Activated naive CD8-positive, alpha-beta T cell treated with anti-CD3 and anti-CD28 coated beads for 36 hours (primary cell): ENCODE measurements around the gene ZNF827. TPM values are rescaled to one million over a fixed set of nuclear protein-coding genes. Genes with fewer than 3 reads are reported as not detected.
A peak's percentile ranks its signal among the peaks of the same experiment; 100 is the strongest.

Source experiments
- DNase-seq: peaks from one replicate; pipeline ENCODE4 v3.0.0; 2021
- H3K27ac Mint-ChIP-seq: one replicate; pipeline ENCODE4 v1.8.0; 2022; ENCODE audit warnings: mild to moderate bottlenecking, moderate library complexity, mixed read lengths
- H3K27me3 Mint-ChIP-seq: one replicate; pipeline ENCODE4 v1.8.0; 2022; ENCODE audit warnings: mild to moderate bottlenecking, mixed read lengths
- H3K36me3 Mint-ChIP-seq: one replicate; pipeline ENCODE4 v1.8.0; 2021; ENCODE audit warnings: mild to moderate bottlenecking, mixed read lengths
- H3K4me1 Mint-ChIP-seq: one replicate; pipeline ENCODE4 v1.8.0; 2021; ENCODE audit warnings: mixed read lengths
- H3K4me3 Mint-ChIP-seq: one replicate; pipeline ENCODE4 v1.8.0; 2022; ENCODE audit warnings: mild to moderate bottlenecking, moderate library complexity, mixed read lengths
- H3K9me3 Mint-ChIP-seq: one replicate; pipeline ENCODE4 v1.8.0; 2022; ENCODE audit warnings: mixed read lengths
- total RNA-seq, 2 experiments: library from RNA; stranded (reverse); gene quantifications; one replicate each; pipeline ENCODE4 v1.2.3, GENCODE V29; 2021

Gene ZNF827
- total RNA-seq, 2 experiments from 2014 or later: 22.8 to 23.0 TPM

DNA sequence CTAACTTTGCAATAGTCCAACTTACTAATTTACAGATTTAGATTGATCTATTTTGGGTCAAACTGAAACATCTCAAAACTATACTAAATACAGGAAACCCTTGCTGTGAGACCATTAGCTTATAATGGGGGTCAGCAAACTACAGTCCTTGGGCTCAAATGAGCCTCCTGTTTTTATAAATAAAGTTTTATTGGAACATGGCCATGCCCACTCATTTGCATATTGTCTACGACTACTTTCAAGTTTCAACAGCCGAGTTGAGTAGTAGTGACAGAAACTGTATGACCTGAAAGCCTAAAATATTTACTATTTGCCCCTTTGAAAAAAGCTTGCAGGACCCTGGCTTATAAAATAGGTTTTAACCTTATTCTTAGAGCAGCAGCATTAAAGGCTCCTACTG, 166.3 kb downstream of the ZNF827 start:
- Mint-ChIP-seq H3K4me1 (peaks cover 12% of the 10 kb centered on the region), H3K27ac (no peak overlapping the region), H3K27me3 (no peaks in the 10 kb centered on the region), H3K9me3 (peaks cover 4% of the 10 kb centered on the region), H3K4me3 (no peak overlapping the region), H3K36me3 (peaks cover 48% of the 10 kb centered on the region)
- no peak for DNase-seq

DNA sequence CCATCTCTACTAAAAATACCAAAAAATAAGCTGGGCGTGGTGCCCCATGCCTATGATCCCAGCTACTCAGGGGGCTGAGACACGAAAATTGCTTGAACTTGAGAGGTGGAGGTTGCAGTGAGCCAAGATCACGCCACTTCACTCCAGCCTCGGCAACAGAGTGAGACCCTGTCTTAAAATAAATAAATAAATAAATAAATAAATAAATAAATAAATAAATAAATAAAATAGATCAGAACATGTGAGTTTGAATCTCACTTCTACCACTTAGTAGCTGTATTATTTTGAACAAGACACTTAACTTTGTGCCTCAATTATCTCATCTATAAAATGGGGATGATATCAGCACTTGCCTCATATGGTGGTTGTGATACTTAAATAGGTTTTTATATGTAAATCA, 168.5 kb downstream of the ZNF827 start:
- Mint-ChIP-seq H3K4me3 (no peak overlapping the region), H3K27ac (no peak overlapping the region), H3K27me3 (no peaks in the 10 kb centered on the region), H3K36me3 (peaks cover 61% of the 10 kb centered on the region), H3K4me1 (peaks cover 23% of the 10 kb centered on the region), H3K9me3 (peaks cover 8% of the 10 kb centered on the region)
- no peak for DNase-seq

DNA sequence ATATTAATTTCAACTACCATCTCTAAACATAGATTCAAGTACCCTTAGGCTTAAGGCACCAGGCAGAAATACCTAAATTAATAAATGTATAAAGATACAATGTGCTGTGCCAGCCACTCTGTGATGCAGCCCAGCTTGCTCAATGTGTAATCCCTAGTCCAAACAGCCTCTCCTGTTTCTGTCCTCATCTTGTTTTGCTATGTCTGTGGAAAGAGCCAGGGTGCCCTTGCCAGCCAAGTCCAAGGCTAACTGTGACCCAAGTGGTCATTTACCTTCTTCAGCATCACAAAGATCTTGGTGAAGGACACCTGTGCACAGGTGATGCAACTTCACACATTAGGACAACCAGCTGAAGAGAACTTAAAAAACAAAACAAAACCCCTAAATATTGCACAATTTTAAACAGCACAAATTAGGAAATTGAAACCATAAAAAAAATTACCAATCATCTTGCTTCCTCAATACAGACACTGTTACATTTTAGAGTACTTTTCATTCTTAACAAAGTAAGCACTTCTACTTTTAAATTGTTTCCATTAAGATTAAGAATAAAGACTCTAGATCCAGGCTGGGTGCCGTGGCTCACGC, 169.1 kb downstream of the ZNF827 start:
- no peak for DNase-seq
- no peaks in the 10 kb centered on the region for H3K27me3 Mint-ChIP-seq
- H3K4me3 Mint-ChIP-seq: no peak overlapping the region
- no peak overlapping the region for H3K27ac Mint-ChIP-seq
- H3K36me3 Mint-ChIP-seq: peaks cover 67% of the 10 kb centered on the region
- H3K9me3 Mint-ChIP-seq: peaks cover 8% of the 10 kb centered on the region
- H3K4me1 Mint-ChIP-seq: peaks cover 23% of the 10 kb centered on the region

DNA sequence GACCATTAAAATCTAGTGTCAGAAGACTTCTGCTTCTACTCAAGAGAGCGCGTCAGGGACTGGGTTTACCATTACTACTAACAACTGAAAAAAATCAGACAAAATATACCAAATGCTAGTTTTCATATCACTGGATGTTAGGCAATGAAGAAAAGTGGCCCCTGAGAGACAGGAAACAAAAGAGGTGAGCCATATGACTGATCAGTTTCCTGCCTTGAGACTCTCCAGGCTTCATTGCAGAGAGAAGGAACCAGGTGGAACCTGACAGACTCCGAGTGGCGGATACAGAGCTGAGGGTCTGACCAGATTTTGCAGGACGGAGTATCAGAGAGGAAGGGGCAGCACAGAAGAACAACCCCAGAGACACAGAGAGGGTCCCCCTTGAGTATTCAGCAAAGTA, 172.3 kb downstream of the ZNF827 start:
- no peaks in the 10 kb centered on the region for H3K27me3 Mint-ChIP-seq
- peaks cover 14% of the 10 kb centered on the region for H3K4me1 Mint-ChIP-seq
- peaks cover 8% of the 10 kb centered on the region for H3K9me3 Mint-ChIP-seq
- H3K36me3 Mint-ChIP-seq: peaks cover 65% of the 10 kb centered on the region
- peak overlapping the region; percentile 39 for H3K27ac Mint-ChIP-seq
- no peak for DNase-seq
- no peak overlapping the region for H3K4me3 Mint-ChIP-seq

DNA sequence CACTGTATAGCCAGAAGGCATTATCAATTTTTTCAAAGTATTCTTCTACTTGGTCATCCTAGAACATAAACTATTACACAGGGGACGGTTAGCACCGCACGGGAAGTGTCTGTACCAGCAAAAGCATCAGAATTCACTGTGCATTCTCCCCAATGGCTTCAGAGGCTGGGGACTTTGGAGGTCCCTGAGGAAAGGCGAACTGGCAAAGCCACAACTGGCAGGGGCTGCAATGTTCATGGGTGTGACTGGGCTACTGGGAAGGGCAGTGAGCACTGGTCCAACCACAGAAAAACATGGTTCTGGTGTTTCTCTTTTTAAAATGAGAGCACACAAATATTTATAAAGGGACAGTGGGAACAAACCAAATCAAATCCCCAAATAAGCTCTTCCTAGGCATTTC, 175.2 kb downstream of the ZNF827 start:
- no peak overlapping the region for H3K27ac Mint-ChIP-seq
- H3K4me3 Mint-ChIP-seq: no peak overlapping the region
- H3K4me1 Mint-ChIP-seq: peaks cover 27% of the 10 kb centered on the region
- peaks cover 78% of the 10 kb centered on the region for H3K36me3 Mint-ChIP-seq
- peaks cover 8% of the 10 kb centered on the region for H3K9me3 Mint-ChIP-seq
- no peak for DNase-seq
- H3K27me3 Mint-ChIP-seq: no peaks in the 10 kb centered on the region

DNA sequence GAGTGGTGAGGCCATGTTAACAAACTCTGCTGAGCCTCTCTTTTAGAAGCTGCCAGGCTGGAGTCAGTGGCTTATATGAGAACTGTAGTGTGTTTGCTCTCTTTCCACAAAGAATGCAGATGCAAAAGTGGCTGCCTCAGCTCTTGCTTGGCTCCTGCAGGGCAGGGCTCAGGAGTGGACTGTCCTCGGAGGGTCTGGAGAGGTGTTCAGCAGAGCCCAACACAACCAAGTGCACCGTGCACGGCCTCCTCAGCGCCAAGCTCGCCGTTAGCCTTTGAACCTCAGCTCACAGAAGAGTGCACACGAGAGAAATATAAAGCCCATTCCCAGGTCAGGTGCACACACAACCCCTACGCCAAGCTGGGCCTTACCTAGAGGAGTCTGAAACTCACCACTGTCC, 175.9 kb downstream of the ZNF827 start:
- Mint-ChIP-seq H3K36me3 (peaks cover 79% of the 10 kb centered on the region), H3K27ac (no peak overlapping the region)

DNA sequence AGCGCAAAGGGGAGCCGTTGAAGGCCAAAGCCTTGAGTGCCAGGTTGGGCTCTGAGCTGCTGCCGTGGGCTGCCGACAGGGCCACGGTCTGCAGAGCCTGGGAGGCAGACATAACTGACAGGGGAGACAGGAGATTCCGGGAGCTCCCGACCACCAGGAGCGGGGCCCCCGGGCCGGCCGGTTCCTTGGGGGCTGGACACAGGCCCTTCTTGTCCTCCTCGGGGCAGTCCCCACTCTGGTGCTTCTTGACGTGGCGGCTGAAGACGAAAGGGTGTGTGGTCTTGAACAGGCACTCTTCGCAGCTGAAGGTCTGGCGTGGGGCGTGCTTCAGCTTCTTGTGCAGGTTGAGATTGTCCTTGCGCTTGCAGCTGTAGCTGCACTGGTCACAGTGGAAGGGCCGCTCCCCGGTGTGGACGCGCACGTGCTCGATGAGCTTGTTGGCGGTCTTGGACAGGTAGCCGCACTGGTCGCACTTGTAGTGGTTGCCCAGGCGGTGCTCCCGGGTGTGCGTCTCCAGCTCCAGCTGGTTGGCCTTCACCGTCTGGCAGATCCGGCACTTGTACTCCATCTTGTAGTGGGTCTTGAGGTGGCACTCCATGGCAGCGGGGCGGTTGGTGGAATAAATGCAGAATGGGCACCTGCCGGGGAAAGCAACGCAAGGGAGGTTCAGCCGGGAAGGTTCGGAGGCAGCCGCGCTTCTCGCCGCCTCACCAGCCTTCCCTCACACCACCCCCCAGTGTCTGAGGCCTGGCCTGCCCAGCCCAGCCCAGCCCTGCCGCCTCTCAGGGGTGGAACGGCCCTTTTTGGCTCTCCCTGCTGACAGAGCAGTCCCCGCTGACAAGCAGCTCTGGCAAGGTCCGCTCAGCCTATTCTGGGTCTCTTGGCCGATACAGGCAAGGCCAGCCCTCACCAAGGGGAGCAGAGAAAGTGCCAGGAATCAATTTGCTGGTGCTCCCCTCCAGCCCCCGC, 177.4 kb downstream of the ZNF827 start:
- H3K27me3 Mint-ChIP-seq: no peaks in the 10 kb centered on the region
- peaks cover 23% of the 10 kb centered on the region for H3K4me1 Mint-ChIP-seq
- H3K36me3 Mint-ChIP-seq: peaks cover 73% of the 10 kb centered on the region
- H3K27ac Mint-ChIP-seq: no peak overlapping the region
- no peak for DNase-seq
- H3K9me3 Mint-ChIP-seq: no peaks in the 10 kb centered on the region
- no peak overlapping the region for H3K4me3 Mint-ChIP-seq

More for the DNA sequence above, 175.9 kb downstream of the ZNF827 start:
- Mint-ChIP-seq H3K27me3 (no peaks in the 10 kb centered on the region), H3K4me3 (no peak overlapping the region), H3K9me3 (peaks cover 8% of the 10 kb centered on the region), H3K4me1 (peaks cover 27% of the 10 kb centered on the region)
- no peak for DNase-seq

DNA sequence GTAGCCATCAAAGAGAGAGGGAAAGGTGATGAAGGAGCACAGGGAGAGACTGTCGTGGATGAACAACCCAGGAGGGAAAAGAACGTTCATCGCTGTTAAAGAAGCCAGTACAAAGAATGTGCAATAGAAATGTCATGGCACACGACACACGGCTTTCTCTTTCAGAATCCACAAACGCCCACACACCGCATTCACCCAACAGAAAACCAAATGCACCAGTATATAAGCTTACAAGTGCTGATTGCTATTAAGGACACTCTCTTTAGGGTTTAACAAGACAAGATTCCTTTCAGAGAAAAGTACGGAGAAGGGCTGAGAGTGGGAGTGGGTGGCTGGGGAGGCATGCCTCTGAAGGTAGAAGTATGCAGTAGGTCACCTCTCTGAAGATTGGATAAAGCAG, 178.4 kb downstream of the ZNF827 start:
- Mint-ChIP-seq H3K27me3 (no peaks in the 10 kb centered on the region), H3K4me1 (peaks cover 29% of the 10 kb centered on the region), H3K36me3 (peaks cover 64% of the 10 kb centered on the region), H3K9me3 (no peaks in the 10 kb centered on the region), H3K4me3 (no peak overlapping the region), H3K27ac (no peak overlapping the region)
- no peak for DNase-seq

DNA sequence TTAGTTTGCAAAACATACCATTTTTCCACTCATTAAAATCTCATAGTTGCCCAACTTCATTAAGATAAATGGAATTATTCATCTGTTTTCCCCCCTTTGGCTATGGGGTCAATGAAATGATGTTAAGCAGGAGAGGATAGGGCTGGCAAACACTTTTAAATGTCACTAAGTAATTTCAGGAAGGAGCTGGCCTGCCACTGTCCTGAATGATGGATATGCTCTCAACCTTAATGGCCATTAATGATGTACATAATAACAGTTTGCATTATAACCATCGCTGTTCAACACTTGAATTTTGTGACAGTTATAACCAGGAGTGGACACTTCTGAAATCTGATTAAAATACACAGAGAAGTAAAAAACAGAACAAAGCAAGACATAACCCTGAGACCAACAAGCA, 181.4 kb downstream of the ZNF827 start:
- Mint-ChIP-seq H3K4me1 (peaks cover 29% of the 10 kb centered on the region), H3K4me3 (no peak overlapping the region)

DNA sequence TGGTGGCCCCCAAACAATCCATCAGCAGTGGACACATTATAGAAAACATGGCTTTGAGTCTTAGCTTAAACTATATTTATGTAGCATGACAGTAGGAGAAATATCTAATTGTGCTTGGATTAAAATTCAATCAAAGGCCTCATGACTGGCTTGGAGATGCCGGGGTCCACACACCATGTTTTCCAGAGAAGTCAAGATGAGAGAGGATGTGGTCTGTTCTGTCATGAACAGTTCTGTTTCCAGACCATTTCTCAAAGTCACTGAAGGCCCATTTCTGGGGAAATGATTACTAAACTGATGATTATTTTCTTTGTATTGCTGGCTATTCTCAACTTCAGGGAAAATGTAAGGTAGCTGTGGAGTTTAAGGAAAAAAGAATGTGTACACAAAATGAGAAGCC, 182.4 kb downstream of the ZNF827 start:
- Mint-ChIP-seq H3K27ac (peak overlapping the region; percentile 81), H3K36me3 (peaks cover 42% of the 10 kb centered on the region), H3K4me3 (no peak overlapping the region), H3K4me1 (peaks cover 29% of the 10 kb centered on the region), H3K27me3 (no peaks in the 10 kb centered on the region), H3K9me3 (no peaks in the 10 kb centered on the region)
- no peak for DNase-seq

More for the DNA sequence above, 181.4 kb downstream of the ZNF827 start:
- Mint-ChIP-seq H3K27me3 (no peaks in the 10 kb centered on the region), H3K27ac (no peak overlapping the region), H3K9me3 (no peaks in the 10 kb centered on the region), H3K36me3 (peaks cover 45% of the 10 kb centered on the region)
- DNase-seq: no peak

DNA sequence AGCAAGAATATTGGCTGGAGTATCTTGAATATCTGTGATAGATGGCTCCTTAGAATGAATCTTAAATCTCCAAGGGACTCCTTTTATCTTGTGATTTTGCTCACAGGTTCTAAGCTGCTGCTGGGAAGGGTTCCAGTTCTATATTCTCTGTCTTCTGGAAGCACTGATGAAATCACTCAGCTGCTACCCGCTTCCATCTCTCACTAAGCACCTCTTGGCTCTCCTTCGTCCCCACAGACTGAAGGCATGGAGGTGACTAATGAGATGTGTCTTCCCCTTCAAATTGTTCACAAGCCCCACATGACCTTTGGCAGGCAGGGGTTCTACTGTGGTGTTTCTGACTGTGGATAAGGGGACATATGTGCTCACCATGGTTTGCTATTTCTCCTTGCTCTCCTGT, 182.8 kb downstream of the ZNF827 start:
- peaks cover 38% of the 10 kb centered on the region for H3K36me3 Mint-ChIP-seq
- peak overlapping the region; percentile 81 for H3K27ac Mint-ChIP-seq
- H3K4me3 Mint-ChIP-seq: no peak overlapping the region
- H3K9me3 Mint-ChIP-seq: no peaks in the 10 kb centered on the region
- no peaks in the 10 kb centered on the region for H3K27me3 Mint-ChIP-seq
- H3K4me1 Mint-ChIP-seq: peaks cover 29% of the 10 kb centered on the region
- no peak for DNase-seq

DNA sequence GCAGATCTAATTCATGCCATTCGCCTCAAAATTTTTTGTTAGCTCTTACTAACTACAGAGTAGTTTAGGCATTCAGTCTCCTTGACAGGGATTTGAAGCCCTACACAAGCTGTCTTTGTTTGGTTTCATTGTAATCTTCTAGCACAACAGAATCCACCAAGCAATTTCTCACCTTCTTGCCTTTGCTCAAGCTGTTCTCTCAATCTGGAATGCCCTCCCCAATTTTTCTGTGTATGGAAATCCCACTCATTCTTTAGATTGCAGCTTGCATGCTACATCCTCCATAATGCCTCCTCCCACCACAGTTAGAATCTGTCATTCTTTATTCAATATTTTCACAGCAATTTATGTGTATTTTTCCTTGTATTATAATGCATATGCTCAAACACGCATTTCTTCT, 195.0 kb downstream of the ZNF827 start:
- H3K4me1 Mint-ChIP-seq: no peaks in the 10 kb centered on the region
- no peak for DNase-seq
- no peak overlapping the region for H3K27ac Mint-ChIP-seq
- H3K27me3 Mint-ChIP-seq: peaks cover 60% of the 10 kb centered on the region
- peaks cover 9% of the 10 kb centered on the region for H3K9me3 Mint-ChIP-seq
- H3K4me3 Mint-ChIP-seq: no peak overlapping the region
- H3K36me3 Mint-ChIP-seq: no peaks in the 10 kb centered on the region

DNA sequence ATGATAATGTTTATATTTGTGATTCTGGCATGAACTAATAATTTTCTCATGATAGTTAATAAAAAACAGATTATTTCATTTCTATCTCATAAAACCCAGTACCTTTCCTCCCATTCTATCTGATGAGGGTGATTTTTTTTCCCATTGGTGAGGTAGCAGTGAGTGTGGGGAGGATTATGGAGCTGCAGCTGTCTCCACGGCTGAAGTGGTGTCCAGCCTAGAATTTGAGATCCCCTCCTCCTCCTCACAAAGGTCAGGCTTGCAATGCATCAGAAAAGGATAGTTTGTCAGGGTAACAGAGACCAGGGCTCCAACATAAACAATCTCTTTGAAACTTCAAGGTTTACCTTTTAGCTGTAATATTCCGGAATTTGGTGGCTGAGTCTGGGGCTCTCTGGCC, 197.8 kb downstream of the ZNF827 start:
- H3K27me3 Mint-ChIP-seq: peaks cover 35% of the 10 kb centered on the region
- no peak overlapping the region for H3K27ac Mint-ChIP-seq
- H3K9me3 Mint-ChIP-seq: peaks cover 5% of the 10 kb centered on the region
- H3K4me3 Mint-ChIP-seq: no peak overlapping the region
- no peaks in the 10 kb centered on the region for H3K36me3 Mint-ChIP-seq
- H3K4me1 Mint-ChIP-seq: no peaks in the 10 kb centered on the region
- no peak for DNase-seq

DNA sequence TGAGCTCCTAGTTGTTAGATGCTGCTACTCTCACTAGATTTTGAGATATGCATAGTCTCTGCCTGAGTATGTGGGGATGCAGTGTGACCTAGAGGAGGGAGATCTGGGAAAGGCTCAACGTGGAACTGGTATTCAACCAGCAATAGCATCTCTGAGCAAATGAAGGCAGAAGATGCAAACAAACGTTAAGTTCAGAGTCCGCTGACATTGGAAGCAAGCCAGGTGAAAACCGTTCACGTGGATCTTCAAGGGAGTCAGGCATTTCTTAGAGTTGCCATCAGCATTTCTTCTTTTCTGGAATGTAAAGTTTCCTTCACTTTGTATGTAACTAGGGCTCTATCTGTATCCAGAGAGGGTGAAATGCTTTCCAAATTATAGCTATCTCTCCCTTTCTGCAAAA, 198.8 kb downstream of the ZNF827 start:
- H3K9me3 Mint-ChIP-seq: no peaks in the 10 kb centered on the region
- H3K27ac Mint-ChIP-seq: no peak overlapping the region
- H3K4me1 Mint-ChIP-seq: no peaks in the 10 kb centered on the region
- no peak overlapping the region for H3K4me3 Mint-ChIP-seq
- no peak for DNase-seq
- H3K36me3 Mint-ChIP-seq: no peaks in the 10 kb centered on the region
- peaks cover 28% of the 10 kb centered on the region for H3K27me3 Mint-ChIP-seq

DNA sequence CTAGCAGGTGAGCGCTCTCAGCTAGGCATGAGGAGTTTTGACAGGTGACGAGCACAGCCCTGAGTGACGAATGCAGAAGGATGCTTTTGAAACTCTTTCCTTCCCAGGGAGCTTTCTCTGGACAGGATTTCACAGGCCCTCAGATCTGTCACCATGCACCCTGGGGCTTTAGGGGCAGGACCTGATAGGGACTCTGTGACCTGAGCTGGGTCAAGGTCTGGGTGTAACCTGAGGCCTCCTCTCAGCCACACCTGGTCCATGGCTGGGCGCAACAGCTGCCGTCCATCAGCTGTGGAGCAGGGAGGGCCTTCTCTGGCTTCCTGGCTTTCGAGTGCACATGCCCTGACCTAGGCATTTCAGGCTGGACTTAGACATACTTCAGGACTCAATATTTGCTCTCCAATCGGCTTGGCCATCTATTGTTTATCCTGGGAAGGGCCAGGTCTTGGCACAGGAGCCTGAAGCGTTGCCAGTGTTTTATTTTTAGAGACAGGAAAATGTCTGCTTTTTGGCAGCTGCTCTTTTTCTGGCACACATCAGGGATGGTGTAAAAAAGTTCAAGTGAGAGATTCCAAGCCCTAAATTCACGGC, 202.3 kb downstream of the ZNF827 start:
- H3K36me3 Mint-ChIP-seq: no peaks in the 10 kb centered on the region
- DNase-seq: no peak
- H3K9me3 Mint-ChIP-seq: no peaks in the 10 kb centered on the region
- H3K27ac Mint-ChIP-seq: no peak overlapping the region
- no peak overlapping the region for H3K4me3 Mint-ChIP-seq
- H3K27me3 Mint-ChIP-seq: peaks cover 19% of the 10 kb centered on the region
- peaks cover 11% of the 10 kb centered on the region for H3K4me1 Mint-ChIP-seq
